Measurements from ENCODE around the gene CAMTA1. TPM values are rescaled to one million over a fixed set of nuclear protein-coding genes. Genes with fewer than 3 reads are reported as not detected.

Gene CAMTA1
- total RNA-seq, 1 experiment from 2014 or later: 60.0 TPM

DNA sequence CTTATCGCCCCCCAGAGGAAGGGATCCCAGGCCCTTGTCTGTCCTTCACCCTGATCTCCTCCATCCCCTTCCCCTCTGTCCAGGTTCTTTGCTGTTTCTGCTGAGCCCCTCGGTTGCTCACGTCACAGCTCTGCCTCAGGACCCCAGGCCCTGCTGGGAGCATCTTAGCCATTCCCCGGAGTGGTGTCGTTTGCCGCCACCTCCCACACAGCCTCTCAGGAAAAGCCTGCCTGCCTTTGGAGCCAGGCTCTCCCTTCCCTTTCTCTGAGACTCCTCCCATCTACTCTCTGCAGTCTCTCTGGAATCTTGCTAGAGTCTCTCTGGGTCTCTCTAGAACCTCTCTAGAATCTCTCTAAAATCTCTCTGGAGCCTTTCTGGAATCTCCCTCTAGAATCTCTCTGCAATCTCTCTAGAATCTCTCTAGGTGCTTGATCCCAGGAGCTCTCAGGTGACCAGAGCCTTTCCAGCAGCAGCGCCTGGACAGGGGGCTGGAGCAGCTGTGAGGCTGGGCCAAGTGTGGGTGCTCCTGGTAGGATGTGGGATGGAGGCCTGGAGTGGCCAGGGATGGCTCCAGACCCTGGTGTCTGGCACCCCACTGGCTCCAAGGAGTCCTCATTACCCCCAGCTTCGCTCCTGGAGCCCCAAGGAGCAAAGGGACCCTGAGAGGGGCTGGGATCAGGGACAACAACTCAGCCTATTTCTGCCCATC, 702.7 kb downstream of the CAMTA1 start:
- BruUV-seq (replicated peaks): no TSS peak
- Histone ChIP-seq H3K9me3 (no peaks in the 10 kb centered on the region), H3K4me3 (ENCODE audit: low read depth, low read length) (no peak overlapping the region), H3K27me3 (replicated peaks; ENCODE audit: control insufficient read depth, insufficient read depth, low read length) (no peaks in the 10 kb centered on the region; the same call in 1 of the 2 replicates), H3K36me3 (ENCODE audit: control insufficient read depth, insufficient read depth, low read length) (no peaks in the 10 kb centered on the region), H3K4me1 (no peaks in the 10 kb centered on the region)
- TF ChIP-seq, protein P1, sequence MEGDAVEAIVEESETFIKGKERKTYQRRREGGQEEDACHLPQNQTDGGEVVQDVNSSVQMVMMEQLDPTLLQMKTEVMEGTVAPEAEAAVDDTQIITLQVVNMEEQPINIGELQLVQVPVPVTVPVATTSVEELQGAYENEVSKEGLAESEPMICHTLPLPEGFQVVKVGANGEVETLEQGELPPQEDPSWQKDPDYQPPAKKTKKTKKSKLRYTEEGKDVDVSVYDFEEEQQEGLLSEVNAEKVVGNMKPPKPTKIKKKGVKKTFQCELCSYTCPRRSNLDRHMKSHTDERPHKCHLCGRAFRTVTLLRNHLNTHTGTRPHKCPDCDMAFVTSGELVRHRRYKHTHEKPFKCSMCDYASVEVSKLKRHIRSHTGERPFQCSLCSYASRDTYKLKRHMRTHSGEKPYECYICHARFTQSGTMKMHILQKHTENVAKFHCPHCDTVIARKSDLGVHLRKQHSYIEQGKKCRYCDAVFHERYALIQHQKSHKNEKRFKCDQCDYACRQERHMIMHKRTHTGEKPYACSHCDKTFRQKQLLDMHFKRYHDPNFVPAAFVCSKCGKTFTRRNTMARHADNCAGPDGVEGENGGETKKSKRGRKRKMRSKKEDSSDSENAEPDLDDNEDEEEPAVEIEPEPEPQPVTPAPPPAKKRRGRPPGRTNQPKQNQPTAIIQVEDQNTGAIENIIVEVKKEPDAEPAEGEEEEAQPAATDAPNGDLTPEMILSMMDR (IDR thresholded peaks at IDR 0.05; ENCODE audit: insufficient read depth in 1 of 2, low read depth in 1 of 2, low read length in 1 of 2, severe bottlenecking in 1 of 2, unreplicated experiment in 1 of 2): no peak
- Mint-ChIP-seq H3K4me3 (ENCODE audit: unreplicated experiment) (no peak overlapping the region), H3K4me1 (ENCODE audit: low read depth, unreplicated experiment) (no peaks in the 10 kb centered on the region), H3K27me3 (ENCODE audit: insufficient read depth, unreplicated experiment) (peaks cover 2% of the 10 kb centered on the region), H3K36me3 (ENCODE audit: insufficient read depth, unreplicated experiment) (peaks cover 4% of the 10 kb centered on the region), H3K9me3 (ENCODE audit: unreplicated experiment) (peaks cover 9% of the 10 kb centered on the region), H3K27ac (ENCODE audit: unreplicated experiment) (no peak overlapping the region)
- CTCF ChIA-PET: no interaction called here
- POLR2A ChIA-PET: no interaction called here
- intact Hi-C loops (cut with micrococcal nuclease; ENCODE audit: unreplicated experiment): no loop called here
- no peak for DNase-seq

DNA sequence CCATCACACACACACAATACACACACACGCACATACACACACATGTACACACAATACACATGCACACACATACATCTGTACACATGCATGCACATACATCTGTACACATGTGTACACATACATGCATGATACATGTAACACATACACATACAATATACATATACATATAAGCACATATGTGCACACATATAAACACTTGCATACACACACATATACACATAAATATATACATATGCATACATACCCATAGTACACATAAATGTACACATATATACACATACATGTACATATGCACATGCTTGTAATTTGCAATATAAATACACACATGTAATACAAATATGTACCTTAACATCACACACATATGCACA, 703.2 kb downstream of the CAMTA1 start:
- peaks cover 14% of the 10 kb centered on the region for H3K9me3 Mint-ChIP-seq (ENCODE audit: unreplicated experiment)
- no peak overlapping the region for H3K27ac Mint-ChIP-seq (ENCODE audit: unreplicated experiment)
- no TSS peak for BruUV-seq (replicated peaks)
- no peak overlapping the region for H3K4me3 Mint-ChIP-seq (ENCODE audit: unreplicated experiment)
- H3K36me3 ChIP-seq (ENCODE audit: control insufficient read depth, insufficient read depth, low read length): no peaks in the 10 kb centered on the region
- H3K4me1 ChIP-seq: no peaks in the 10 kb centered on the region
- POLR2A ChIA-PET: no interaction called here
- H3K36me3 Mint-ChIP-seq (ENCODE audit: insufficient read depth, unreplicated experiment): peaks cover 4% of the 10 kb centered on the region
- H3K4me1 Mint-ChIP-seq (ENCODE audit: low read depth, unreplicated experiment): no peaks in the 10 kb centered on the region
- TF ChIP-seq, protein P1 (IDR thresholded peaks at IDR 0.05; ENCODE audit: insufficient read depth in 1 of 2, low read depth in 1 of 2, low read length in 1 of 2, severe bottlenecking in 1 of 2, unreplicated experiment in 1 of 2): no peak
- no peaks in the 10 kb centered on the region for H3K9me3 ChIP-seq
- DNase-seq: no peak
- no peak overlapping the region for H3K4me3 ChIP-seq (ENCODE audit: low read depth, low read length)
- no peaks in the 10 kb centered on the region for H3K27me3 Mint-ChIP-seq (ENCODE audit: insufficient read depth, unreplicated experiment)
- CTCF ChIA-PET: no interaction called here
- intact Hi-C loops (cut with micrococcal nuclease; ENCODE audit: unreplicated experiment): no loop called here
- no peaks in the 10 kb centered on the region for H3K27me3 ChIP-seq (replicated peaks; ENCODE audit: control insufficient read depth, insufficient read depth, low read length)

DNA sequence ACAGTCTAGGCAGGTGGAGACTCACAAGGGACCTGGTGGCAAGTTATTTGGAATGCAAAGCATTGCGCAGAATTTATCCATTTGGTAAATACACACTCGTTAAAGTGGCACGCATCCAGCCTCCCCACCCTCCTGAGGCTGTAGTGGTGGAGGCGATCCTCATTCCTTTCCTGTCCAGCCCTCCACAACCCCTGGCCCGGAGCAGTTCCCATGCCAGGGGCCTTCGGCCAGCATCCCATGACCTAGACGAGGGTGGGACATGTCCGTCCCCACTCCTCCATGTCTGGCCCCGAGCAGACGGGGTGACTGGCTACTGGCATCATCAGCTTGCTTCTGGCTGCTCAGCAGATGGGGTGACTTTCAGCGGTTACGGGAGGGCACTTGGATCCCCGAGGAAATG, 704.3 kb downstream of the CAMTA1 start:
- Histone ChIP-seq H3K27me3 (replicated peaks; ENCODE audit: control insufficient read depth, insufficient read depth, low read length) (no peaks in the 10 kb centered on the region), H3K9me3 (no peaks in the 10 kb centered on the region), H3K4me3 (ENCODE audit: low read depth, low read length) (no peak overlapping the region), H3K36me3 (ENCODE audit: control insufficient read depth, insufficient read depth, low read length) (no peaks in the 10 kb centered on the region), H3K4me1 (no peaks in the 10 kb centered on the region)
- Mint-ChIP-seq H3K4me1 (ENCODE audit: low read depth, unreplicated experiment) (no peaks in the 10 kb centered on the region), H3K36me3 (ENCODE audit: insufficient read depth, unreplicated experiment) (peaks cover 4% of the 10 kb centered on the region), H3K27ac (ENCODE audit: unreplicated experiment) (no peak overlapping the region), H3K4me3 (ENCODE audit: unreplicated experiment) (no peak overlapping the region), H3K9me3 (ENCODE audit: unreplicated experiment) (peaks cover 16% of the 10 kb centered on the region), H3K27me3 (ENCODE audit: insufficient read depth, unreplicated experiment) (no peaks in the 10 kb centered on the region)
- ChIA-PET CTCF (no interaction called here), POLR2A (no interaction called here)
- intact Hi-C loops (cut with micrococcal nuclease; ENCODE audit: unreplicated experiment): no loop called here
- BruUV-seq (replicated peaks): no TSS peak
- TF ChIP-seq, protein P1 (IDR thresholded peaks at IDR 0.05; ENCODE audit: insufficient read depth in 1 of 2, low read depth in 1 of 2, low read length in 1 of 2, severe bottlenecking in 1 of 2, unreplicated experiment in 1 of 2): no peak
- no peak for DNase-seq
